ENCODE data around the gene NAV1.

DNA sequence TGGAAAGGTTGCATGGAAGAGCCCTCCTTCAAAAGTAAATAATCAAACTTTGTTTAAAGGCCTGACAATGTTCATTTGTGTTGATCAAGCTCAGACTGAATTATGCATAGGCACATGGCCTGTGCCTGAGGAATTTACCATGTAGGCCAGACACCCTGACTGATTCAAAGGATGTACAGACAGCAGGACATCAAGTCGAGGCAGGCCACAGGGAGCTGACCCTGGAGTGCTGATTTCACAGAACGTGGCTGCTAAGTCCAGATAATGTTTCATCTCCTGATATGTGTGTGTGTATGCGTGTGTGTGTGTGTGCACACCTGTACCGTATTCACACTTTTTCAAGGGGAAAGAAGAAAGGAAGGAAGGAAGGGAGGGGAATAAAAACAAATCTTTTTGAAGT is 34.1 kb downstream of the NAV1 start:
- TF ChIP-seq, protein P1, sequence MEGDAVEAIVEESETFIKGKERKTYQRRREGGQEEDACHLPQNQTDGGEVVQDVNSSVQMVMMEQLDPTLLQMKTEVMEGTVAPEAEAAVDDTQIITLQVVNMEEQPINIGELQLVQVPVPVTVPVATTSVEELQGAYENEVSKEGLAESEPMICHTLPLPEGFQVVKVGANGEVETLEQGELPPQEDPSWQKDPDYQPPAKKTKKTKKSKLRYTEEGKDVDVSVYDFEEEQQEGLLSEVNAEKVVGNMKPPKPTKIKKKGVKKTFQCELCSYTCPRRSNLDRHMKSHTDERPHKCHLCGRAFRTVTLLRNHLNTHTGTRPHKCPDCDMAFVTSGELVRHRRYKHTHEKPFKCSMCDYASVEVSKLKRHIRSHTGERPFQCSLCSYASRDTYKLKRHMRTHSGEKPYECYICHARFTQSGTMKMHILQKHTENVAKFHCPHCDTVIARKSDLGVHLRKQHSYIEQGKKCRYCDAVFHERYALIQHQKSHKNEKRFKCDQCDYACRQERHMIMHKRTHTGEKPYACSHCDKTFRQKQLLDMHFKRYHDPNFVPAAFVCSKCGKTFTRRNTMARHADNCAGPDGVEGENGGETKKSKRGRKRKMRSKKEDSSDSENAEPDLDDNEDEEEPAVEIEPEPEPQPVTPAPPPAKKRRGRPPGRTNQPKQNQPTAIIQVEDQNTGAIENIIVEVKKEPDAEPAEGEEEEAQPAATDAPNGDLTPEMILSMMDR (conservative IDR thresholded peaks at IDR 0.05 in 1 of 2, IDR thresholded peaks at IDR 0.05 in 1 of 2; ENCODE audit: extremely low read depth in 1 of 2, insufficient read depth in 1 of 2, low read depth in 1 of 2, low read length in 2 of 2), result no peak
- no peak for TF ChIP-seq EZH2 (IDR thresholded peaks at IDR 0.05; ENCODE audit: borderline replicate concordance, low read length)

All from mammary epithelial cell (primary cell).